GM19043 (cell line): ENCODE measurements around the gene DENND1C.
"Not testable (repeated sequence)": the region's sequence is repeated elsewhere in the genome, so short reads cannot be mapped to it uniquely, and the experiment has no call there.

Experiments used
- ATAC-seq: cut with Tn5 transposase; IDR thresholded peaks from one replicate; pipeline ENCODE4 v1.9.1; 2021; ENCODE audit warnings: low read depth; ENCODE audit not compliant: unreplicated experiment

DENND1C gene

DNA sequence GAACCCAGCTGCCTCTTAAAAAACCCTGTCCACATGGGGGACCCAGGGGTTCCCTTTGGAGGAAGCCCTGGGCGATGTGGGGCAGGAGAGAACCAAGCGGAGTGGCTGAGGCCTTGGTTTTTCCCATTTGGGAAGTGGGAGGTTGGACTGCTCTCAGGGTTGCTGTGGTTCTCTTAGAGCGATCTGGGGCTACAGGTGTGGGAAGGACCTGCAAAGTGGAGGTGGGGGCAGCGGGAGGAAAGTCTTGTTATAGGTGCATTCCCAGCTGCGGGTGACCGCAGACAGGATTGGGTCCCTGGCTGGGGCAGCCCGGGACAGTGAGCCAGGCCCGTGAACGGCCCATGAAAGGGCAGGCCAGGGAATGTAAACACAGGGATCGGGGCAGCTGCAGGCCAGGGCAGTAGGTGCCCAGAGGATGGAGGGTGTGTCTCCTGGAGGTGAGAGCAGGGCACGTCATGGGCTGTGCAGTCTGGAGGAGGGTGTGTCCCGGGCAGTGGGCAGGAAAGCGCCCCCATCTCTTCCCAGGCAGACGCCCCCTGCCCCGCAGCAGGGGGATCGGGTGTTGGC lies 22.8 kb downstream of the DENND1C start:
- no peak for ATAC-seq

DNA sequence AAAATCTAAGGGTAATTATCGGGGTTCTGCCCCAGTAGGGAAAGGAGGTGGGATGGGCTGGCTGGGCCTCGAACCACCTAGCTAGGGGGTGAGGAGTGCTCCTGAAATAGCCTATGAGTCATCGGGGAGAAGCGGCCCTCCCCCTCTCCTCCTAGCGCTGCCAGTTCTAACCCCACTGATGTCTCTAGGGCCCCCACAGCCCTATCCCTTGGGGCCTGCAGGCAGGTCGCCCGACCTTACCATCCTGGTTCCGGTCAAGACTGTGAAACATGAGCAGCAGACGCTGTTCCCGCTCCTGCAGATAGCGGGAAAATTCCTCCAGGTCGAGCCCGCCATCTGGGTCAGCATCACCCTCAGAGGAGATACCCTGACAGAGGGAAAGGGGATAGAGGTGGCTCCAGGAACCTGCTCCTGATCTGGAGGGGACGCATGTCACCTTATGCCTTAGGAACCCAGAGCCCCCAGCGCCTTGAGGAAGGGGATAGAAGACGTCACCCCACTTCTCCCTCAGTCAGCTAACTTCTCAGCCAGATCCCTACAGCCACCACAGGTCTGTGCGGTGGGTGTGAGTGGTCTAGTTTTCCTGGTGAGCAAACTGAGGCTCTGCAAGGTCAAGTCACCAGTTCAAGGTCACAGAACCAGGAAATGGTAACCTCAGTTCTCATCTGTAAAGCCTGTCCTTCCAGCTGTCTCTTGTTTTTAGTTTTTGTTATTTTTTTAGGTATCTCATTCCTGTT lies 23.5 kb downstream of the DENND1C start:
- no peak for ATAC-seq

DNA sequence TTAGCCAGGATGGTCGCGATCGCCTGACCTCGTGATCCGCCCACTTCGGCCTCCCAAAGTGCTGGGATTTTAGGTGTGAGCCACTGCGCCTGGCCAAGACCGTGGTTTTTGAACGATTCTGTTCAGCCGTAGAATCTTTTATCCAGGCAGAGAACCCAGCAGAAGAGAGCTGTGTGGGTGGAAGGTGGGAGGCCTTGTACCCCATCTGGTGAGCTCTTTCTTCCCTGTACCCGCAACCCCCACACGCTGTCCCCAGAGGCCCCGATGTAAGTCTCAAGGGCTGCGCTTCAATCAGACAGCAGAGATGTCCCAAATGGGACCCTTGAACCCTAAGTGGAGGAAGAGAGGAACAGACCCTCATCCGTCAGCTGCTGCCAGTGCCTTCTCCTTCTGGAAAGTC lies 25.7 kb downstream of the DENND1C start:
- no peak for ATAC-seq

DNA sequence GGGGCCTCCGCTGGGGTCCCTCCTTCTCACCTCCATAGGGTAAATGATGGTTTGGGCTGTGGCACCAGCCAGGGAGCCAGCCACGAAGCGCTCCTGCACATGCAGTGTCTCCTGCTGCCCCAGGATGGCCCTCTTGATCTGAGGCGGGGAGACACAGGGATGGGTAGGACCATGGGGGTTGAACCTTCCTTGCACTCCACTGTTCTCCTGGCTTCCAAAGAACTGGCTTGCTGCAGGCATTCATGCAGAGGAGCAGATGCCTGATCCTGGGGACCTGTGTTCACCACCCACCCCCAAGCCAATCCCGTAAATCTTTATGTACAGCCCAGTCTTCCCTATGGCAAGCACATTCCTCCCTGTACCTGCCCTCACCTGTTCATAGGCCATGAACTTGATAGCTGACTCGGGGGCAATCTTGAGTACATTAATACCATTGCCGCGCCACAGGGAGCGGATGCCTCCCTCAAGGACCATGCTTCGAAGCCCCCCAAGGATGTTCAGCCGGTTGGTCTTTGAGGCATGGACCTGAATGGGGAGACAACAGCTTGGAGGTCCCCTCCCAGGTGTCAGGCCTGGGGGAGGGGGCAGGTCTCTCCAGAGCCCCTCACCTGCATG lies 27.5 kb downstream of the DENND1C start:
- ATAC-seq = no peak

DNA sequence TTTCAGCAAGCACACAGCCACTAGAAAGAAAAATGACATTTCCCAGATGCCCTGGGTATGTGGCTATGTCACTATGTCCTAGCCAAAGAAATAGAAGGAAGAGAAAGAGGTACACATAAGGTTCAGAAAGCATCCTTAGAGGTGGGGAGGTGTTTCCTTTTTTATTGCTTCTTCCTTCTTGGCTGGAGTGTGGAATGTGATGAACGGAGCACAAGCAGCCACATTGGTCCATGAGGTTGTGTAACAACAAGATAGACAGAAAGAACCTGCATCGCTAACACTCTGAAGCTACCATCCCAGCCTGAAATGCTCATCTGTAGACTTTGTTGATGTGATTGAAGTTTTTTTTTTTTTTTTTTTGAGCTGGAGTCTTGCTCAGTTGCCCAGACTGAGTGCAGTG lies 28.7 kb downstream of the DENND1C start:
- no peak for ATAC-seq

DNA sequence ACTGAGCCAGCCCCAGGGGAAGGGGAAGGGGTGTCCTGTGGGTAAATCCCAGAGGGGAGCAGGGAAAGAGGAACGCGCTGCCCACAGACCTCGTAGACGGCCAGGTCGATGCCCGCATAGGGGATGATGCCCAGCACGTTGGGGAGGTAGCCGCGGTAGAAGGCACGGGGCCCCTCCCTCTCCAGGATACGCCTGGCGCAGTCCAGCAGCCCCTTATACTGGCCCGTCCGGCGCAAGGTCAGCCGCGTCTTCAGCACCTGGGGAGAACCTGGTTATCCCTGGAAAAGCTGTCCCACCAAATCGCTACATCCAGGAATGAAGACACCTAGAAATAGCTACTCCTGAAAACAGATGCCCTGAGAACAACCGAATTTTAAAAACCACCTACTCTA lies 29.4 kb downstream of the DENND1C start:
- no peak for ATAC-seq

DNA sequence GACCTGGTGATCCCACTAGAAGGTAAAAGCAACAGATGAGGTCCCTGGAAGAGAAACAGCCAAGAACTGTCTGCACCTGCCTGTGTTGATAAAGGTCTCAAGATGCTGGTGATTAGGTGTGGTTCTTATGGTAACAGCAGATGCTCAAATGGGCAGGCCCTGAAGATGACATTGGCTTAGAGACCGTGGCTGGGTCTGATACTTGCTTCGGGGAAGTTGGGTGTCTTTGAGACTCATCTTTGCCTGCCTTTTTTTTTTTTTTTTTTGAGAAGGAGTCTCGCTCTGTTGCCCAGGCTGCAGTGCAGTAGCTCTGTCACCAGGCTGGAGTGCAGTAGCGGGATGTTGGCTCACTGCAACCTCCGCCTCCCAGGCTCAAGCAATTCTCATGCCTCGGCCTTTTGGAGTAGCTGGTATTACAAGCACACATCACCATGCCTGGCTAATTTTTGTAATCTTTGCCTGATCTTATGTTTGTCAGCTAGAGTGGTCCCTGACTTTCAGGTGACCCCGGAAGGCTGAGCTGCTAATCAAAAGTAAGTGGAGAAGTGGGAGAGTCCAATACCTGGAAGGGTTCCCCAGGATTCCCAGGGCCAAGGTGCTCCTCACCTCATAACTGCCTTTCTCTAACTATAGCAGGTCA lies 29.9 kb downstream of the DENND1C start:
- no peak for ATAC-seq

DNA sequence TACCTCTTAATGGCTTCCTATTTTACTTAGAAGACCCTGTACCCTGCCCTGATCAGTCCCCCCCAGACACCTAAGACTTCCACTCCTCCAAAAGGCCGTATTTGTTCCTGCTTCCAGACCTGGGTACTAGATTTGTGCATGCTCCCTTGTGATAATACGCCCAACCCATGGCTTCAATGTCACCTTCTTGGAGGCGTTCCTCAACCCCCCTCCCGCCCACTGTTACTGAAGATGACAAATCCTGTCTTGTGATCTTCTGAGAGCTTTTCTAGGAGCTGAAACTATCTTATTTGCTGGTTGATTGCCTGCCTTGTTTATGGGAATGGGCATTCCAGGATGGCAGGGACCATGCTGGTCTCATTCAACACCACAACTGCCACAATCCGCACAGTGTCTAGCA lies 31.4 kb downstream of the DENND1C start:
- ATAC-seq = no peak

DNA sequence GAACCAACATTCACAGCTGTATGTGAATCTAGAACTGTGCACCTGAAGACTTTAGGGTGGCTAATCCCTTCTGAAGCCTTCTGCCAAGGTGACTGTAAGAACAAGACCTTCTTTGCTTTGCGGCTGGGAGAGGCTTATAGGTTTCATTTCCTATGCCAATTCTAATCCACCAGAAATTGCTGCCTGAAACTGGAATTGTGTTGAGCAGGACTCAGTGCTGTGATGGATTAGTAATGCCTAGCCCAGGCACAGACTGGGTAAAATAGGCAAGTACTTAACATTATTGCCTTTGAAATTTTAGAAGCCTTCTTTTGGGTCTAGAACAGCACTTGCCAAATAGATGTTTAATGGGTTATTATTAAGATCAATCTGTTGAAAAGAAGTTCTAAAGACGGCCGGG lies 33.5 kb downstream of the DENND1C start:
- no peak for ATAC-seq

DNA sequence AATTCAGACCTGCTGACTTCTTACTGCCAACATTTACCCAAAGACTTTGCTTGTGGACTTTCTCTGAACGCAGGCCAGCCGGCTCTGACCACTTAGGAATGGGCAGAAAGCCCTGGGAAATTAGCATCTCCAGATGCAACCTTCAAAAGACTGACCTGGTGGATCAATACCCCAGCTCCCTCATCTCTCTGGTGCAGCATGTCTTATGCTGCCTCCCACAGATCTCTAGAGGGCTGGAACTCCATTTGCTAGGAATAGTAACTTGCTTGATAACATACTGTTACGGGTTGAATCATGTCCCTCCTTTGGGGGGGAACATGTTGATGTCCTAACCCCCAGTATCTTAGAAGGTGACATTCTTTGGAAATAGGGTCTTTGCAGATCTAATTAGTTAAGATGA lies 35.1 kb downstream of the DENND1C start:
- no peak for ATAC-seq

DNA sequence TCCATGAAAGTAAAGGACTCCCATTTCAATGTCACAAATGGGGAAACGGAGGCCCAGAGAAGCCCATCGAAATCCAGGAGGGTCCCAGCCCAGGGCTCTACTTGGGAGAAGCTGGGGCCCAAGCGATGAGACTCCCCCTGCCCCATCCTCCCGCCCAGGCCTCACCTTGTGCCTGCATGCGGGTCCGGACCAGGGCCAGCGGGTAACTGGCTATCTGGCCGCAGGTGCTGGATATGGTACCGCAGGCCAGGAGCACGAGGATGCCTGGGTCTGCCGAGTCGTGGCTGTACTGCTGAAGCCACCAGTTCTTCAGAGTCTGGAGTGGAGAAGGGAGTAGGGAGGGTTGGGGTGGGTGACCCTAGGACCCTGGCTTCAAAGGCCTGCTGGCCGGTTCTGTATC lies 37.6 kb downstream of the DENND1C start:
- no peak for ATAC-seq

DNA sequence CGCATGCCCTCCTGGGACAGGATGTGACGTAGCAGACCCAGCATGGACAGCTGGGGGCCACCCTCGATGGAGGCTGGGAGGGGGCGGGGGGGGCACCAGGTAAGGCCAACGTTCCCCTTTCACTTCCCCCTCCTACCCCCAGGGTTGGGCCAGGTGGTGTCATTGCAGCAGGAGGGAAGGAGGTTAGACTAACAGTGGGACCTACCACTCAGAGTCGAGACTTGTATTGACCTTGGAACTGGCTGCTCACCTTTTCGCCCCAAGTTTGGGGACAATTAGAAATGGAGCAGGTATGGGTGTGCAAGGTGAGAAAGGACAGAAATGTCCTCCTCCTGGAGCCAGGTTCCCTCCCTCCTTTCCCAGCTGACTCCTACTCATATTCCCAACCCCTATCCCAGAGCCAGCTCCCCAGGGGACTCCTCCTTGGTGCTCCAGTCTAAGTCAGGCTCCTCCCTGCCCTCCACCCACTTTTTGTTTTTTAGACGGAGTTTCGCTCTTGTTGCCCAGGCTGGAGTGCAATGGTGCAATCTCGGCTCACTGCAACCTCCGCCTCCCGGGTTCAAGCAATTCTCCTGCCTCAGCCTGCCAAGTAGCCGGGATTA lies 39.4 kb downstream of the DENND1C start:
- no peak for ATAC-seq

DNA sequence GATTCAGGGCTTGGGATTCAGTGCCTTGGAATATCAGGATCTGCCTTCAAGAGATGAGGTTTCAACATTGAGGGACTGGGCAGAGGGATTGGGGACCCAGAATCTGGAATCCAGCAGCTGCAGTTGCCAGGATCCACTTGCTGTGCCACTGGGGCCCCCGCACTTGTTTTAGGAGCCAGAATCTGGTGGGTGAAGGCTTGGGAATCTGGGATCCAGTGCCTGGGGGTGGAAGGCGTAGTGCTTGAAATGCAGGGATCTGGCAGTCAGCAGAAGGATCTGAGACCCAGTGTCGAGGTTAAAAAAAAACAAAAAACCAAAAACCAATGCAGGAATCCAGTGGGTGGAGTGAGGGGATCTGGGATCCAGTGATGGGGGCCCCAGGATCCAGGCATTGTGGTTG lies 40.7 kb downstream of the DENND1C start:
- no peak for ATAC-seq

DNA sequence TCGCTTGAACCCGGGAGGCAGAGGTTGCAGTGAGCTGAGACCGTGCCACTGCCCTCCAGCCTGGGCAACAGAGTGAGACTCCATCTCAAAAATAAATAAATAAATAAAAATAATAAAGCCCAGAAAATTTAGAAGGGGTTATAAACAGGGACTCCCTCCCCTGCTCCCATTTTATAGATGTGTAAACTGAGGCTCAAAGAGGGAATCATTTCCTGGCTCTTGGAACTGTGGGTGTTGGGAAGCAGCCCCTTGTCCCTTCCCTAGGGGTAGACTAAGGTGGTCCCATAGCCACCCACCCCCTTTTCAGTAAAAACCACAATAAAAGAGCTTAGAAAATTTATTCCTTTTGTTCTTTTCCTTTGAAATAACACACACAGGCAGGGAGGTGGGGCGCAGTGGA lies 41.8 kb downstream of the DENND1C start:
- no peak for ATAC-seq

DNA sequence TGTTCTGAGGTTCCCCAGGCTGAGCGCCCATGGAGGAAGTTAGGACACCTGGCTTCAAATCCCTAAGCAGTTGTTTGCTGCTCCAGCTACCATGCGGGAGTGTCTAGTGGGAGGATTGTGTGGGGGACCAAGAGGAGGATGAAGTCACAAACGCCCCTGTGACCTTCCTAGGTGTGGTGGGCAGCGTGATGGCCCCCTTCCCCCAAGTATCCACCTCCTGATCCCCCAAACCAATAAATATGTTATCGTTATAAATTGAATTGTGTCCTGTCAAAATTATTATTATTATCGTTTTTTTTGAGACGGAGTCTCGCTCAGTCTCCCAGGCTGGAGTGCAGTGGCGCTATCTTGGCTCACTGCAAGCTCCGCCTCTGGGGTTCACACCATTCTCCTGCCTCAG lies 47.9 kb downstream of the DENND1C start, which contains the start of gene SLC25A41:
Gene SLC25A41, minus strand, starts transcription at position 101 of the 400 bp plus-strand sequence. Its CDS starts 70 bp downstream, at position 31.
- no peak for ATAC-seq

DNA sequence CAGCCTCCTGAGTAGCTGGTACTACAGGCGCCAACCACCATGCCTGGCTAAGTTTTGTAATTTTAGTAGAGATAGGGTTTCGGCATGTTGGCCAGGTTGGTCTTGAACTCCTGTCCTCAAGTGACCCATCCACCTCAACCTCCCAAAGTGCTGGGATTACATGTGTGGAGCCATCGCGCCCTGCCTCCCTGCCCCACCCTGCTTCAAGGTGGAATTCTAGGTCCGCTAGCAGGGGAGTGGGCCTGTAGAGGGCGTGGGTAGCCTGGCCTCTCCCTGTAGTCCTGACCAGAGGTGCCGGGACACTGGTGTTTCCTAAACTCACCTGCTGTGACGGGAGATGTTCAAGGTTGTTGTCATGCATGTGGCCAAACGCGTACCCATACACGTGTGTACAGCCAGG lies 48.4 kb downstream of the DENND1C start:
- ATAC-seq = no peak

DNA sequence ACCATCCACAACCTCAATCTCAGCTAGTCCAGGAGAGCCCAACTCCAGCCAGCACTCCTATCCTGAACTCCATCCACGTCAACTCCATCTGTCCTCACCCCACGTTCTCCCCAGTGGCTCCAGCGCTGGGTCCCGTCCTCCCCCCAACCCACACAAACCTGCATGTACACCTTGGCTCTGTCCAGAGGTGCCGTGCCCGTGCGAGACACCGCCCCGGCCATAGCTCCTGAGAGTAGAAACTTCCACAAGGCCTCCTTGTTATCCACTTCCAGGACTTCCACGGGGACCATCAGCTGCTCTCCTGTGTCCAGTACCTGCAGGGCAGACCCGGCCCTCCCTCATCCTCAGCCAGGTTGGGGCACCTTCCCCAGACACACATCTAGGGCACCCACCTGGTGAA lies 49.7 kb downstream of the DENND1C start:
- no peak for ATAC-seq

DNA sequence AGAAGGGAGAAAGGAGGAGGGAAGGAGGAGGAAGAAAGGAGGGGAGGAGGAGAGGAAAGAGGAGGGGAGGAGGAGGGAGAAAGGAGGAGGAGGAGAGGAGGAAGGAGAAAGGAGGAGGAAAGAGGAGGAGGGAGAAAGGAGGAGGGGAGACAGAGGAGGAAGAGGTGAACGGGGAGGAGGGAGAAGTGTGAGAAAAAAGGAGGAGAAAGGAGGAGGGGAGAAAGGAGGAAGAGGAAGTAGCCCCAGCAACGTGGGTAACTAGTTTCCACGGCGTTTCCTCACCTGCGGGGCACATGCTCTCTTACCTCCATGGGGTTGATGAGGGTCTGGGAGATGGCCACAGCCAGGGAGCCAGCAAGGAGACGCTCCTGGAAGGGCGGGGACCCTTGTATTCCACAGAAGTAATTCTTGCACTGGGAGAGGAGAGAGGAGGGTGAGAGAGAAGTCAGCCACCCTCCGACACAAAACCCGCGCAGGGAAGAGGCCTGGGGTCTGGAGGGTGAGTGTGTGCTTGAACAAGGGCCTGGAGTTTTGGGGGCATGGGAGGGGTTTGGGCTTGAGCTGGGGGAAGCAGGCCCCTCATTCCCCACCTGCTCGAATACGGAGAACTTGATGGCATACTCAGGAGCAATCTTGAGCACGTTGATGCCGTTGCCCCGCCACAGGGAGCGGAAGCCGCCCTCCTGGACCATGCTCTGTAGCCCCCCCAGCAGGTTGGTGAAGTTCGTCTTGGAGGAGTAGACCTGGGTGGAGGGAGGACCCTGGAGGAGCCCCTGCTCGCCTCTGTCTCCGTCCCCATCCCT lies 52.0 kb downstream of the DENND1C start:
- no peak for ATAC-seq

DNA sequence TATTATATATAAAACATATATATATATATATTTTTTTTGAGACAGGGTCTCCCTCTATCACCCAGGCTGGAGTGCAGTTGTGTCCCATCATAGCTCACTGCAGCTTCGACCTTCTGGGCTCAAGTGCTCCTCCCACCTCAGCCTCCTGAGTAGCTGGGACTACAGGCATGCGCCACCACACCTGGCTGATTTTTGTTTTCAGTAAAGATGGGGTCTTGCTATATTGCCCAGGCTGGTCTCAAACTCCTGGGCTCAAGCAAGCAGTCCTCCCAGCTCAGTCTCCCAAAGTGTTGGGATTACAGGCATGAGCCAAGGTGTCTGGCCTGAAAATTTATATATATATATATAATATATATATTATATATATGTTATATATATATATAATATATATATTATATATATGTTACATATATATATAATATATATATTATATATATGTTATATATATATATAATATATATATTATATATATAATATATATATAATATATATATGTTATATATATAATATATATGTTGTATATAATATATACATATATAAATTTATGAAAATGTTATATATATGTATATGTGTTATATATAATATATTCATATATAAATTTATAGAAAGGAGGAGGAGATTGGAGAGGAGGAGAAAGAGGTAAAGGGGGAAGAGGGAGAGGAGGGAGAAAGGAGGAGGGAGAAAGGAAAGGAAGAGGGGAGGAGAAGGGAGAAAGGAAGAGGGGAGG lies 52.7 kb downstream of the DENND1C start:
- ATAC-seq = not testable (repeated sequence)

DNA sequence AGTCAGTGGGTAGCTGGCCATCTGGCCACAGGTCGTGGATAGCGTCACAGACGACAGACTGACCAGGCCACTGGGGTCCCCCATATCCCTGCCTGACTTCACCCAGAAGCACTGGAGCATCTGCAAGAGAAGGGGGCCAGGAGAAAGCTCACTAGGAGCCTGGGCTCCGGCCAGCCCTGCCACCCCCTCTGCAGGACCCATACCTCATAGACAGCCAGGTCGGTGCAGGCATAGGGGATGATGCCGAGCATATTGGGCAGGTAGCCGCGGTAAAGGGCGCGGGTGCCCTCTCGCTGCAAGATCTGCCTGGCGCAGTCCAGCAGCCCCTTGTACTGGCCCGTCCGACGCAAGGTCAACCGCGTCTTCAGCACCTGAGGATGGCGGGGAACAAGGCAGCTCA lies 54.5 kb downstream of the DENND1C start:
- no peak for ATAC-seq
